GM12891 (cell line): ENCODE results near the gene TSSK6. TPM values are rescaled to one million over a fixed set of nuclear protein-coding genes. Genes with fewer than 3 reads are reported as not detected.

Experiments
- DNase-seq: peaks from one replicate; pipeline ENCODE4 v3.0.0; 2011; ENCODE audit warnings: low spot score; ENCODE audit not compliant: insufficient read length
- FAIRE-seq: peaks from 2 replicates; lab custom pipeline; 2011; peaks lifted over from hg19 to GRCh38; lab: Jason Lieb, UNC
- PAX5 ChIP-seq: IDR thresholded peaks from 2 replicates; pipeline ENCODE4 v1.6.1; 2011; ENCODE audit warnings: low read length, moderate library complexity, mild to moderate bottlenecking; ENCODE audit not compliant: insufficient read depth, severe bottlenecking
- POLR2A ChIP-seq: IDR thresholded peaks from 2 replicates; pipeline ENCODE4 v1.6.1; 2011; ENCODE audit warnings: low read depth, low read length, control low read depth
- POLR2AphosphoS5 ChIP-seq: IDR thresholded peaks from 2 replicates; pipeline ENCODE4 v1.6.1; 2011; ENCODE audit warnings: low read depth, low read length, control low read depth
- POU2F2 ChIP-seq: IDR thresholded peaks from 2 replicates; pipeline ENCODE4 v1.6.1; 2011; ENCODE audit warnings: low read depth, mild to moderate bottlenecking, control low read depth, low read length, moderate library complexity
- SPI1 ChIP-seq: IDR thresholded peaks from 2 replicates; pipeline ENCODE4 v1.6.1; 2011; ENCODE audit warnings: low read depth, low read length, control low read depth
- TAF1 ChIP-seq: IDR thresholded peaks from 2 replicates; pipeline ENCODE4 v1.6.1; 2011; ENCODE audit warnings: low read depth, low read length, control low read depth
- polyA plus RNA-seq: library from polyadenylated mRNA; unstranded; fragments of >200 nt; gene quantifications from one replicate; pipeline ENCODE4 v1.2.1, GENCODE V29; 2012; ENCODE audit warnings: low read depth, missing spikeins, inconsistent platforms; ENCODE audit not compliant: missing spikeins

TSSK6 gene
- 1.2 TPM for polyA plus RNA-seq

DNA sequence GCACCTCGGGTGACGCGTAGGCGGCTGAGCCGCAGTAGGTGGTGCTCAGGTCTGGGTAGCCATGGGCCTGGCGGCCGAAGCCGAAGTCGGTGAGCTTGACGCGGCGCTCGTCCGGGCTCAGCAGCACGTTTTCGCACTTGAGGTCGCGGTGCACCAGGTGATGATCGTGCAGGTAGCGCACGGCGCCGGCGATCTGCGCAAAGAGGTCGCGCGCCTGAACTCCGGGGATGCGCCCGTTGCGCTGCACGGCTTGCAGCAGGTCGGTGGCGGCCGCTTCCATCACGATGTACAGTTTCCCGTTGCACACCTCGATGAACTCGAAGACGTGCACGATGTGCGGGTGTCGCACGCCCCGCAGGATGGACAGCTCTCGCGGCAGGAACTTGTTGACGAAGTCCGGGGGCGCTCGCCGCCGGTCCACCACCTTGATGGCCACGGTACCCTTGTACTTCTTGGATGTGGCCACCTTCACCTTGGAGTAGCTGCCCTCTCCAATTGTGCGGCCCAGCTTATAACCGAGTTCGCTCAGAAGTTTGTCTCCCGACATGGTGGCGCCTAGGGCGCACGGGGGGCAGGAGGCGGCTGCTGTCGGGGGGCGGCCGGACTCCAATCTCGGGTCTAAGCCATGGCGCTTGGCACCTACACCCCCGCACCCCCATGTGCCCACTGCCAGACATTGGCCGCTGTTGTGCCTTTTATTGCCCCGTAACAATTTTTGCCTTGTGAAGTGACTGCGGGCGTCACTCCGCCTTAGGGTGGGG, at the start of gene TSSK6:
Gene TSSK6 (minus strand): TSS at position 668 of the 761 bp plus-strand sequence. CDS start 121 bp downstream, at position 547.
- no peak for TF ChIP-seq POLR2AphosphoS5
- no peak for TF ChIP-seq POLR2A
- TF ChIP-seq PAX5: no peak
- TF ChIP-seq SPI1: no peak
- TF ChIP-seq TAF1: no peak
- FAIRE-seq: peak; percentile 76
- no peak for DNase-seq

DNA sequence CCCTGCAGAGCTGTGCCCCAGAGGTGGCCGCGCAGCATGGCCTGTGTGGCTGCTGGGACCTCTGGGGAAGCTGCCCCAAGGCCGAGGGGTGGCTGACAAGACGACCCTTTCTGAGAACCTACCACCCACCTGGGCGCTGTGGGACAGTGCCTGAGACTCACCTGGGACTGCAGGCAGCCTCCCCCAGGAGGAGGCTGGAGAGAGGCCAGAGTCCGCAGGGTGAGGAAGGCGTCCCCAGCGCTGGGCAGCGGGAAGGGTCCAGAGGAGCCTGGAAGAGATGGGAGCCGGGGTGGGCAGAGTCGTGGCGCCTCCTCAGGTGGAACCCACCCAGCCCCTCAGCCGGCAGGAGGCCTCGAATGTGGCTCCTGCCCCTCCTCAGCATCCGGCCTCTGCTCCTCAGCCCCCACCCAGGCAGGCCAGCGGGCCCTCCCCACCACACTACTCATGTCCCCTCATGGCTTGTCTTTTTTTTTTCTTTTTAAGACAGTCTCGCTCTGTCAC, 48.0 kb upstream of the TSSK6 start:
- FAIRE-seq (no peak), DNase-seq (no peak)
- TF ChIP-seq POLR2A: no peak

DNA sequence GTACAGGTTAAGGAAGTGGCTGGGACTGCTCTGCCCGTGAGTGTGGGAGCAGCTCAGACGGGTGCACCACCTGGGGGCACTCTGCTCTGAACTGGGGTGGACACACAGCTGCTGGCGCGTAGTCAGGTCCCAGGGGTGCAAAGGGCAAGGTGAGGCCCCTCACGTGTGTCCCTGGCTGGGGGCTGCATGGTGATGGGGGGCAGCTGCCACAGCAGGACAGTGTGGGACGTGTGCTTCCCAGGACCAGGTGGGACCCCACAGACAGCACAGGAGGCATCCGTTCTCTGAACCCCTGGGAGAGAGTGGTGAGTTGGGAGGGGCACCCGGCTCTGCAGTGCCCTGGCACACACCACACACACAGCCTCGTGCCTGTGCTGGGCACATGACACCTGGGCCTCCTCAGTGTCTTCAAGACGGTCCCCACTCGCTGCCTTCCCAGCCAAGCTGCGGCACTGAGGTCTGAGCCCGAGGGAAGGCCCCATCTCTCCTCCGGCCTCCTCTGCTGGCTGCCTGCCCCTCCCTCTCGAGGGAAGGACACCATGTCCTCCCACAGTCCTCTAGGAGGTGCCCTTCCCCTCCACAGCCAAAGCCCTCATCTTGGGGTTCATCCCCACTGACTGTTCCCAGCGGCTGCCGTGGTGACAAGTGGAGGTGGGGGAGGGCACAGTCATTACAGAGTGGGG, 47.5 kb upstream of the TSSK6 start:
- FAIRE-seq: no peak
- TF ChIP-seq POLR2A: no peak
- no peak for TF ChIP-seq PAX5
- TF ChIP-seq POLR2AphosphoS5: no peak
- TF ChIP-seq SPI1: no peak
- no peak for TF ChIP-seq POU2F2
- no peak for TF ChIP-seq TAF1
- DNase-seq: no peak

DNA sequence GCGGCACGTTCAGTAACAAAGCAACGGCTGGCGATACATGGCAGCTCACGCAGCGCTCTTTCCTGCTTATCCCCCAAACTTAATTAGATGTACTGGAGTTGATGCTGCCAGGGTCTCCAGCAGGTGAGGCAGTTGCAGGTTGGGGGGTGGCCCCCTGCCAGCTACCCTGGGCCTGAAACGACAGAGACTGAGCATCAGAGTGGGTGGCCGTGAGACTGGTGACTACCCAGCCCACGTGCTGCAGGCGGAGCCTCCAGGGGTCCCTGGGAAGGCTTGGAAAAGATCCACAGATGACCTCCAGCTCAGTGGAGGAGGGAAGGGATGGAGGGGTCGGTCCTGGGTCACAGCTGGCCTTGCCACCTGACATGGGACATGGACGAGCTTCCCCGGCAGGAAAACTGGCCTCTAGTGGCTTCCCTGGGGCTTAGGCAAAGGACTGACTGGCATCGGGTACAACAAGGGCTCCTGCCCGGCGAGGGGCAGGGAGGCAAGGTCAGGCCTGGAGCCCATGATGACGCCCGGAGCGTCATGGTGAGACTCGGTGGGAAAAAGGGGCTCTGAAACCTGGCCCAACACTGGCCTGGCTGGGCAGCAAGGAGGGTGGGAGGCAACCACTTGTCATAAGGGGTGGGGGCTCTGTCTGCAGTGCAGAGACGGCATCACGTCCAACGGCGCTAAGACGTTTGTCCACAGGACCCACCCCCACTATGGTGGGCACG, 46.8 kb upstream of the TSSK6 start:
- no peak for DNase-seq
- TF ChIP-seq POLR2A: no peak
- TF ChIP-seq SPI1: no peak
- no peak for TF ChIP-seq PAX5
- TF ChIP-seq POLR2AphosphoS5: no peak
- TF ChIP-seq POU2F2: no peak
- TF ChIP-seq TAF1: no peak
- no peak for FAIRE-seq

DNA sequence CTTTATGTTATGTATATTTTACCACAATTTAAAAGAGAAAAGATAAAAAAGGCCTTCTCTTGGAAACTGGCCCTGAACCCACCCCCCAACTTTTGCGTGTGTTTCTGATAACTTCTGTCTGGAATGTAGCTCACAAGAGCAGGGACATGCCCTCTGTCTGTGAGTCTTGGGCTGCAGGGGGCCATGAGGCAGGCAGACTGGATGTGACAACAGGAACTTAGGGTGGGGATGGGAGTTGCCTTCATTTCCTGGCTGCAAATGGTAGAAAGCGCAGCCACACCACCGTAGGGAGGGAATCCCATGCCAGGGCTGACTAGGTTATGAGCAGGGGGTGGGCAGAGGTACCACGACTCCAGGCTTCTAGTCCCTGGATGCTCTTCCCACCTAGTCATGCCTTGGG, 44.6 kb upstream of the TSSK6 start:
- FAIRE-seq: no peak

DNA sequence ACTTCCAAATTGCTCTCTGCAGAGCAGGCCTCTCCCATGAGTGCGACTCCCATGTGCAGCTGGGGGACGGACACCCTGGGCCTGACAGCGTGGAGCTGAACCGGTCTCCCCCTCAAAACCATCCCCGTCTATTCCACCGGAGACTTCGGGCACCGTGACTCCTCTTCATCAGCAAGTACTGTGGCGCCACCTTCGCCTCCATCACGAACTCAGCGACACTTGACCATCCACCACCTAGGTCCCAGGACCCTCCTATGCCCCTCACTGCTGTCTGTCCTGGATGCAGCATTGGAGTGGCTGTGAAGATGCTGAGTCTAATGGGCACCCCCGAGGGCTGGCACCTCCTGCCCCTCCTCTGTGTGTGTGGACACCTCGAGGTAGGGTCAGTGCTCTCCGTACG, 43.3 kb upstream of the TSSK6 start:
- DNase-seq: no peak
- TF ChIP-seq SPI1 (no peak), POLR2A (no peak), POLR2AphosphoS5 (no peak), PAX5 (no peak), POU2F2 (no peak), TAF1 (no peak)
- FAIRE-seq: no peak

More for the DNA sequence above, 44.6 kb upstream of the TSSK6 start:
- TF ChIP-seq POU2F2: no peak
- TF ChIP-seq TAF1: no peak
- no peak for TF ChIP-seq PAX5
- no peak for TF ChIP-seq POLR2A
- TF ChIP-seq POLR2AphosphoS5: no peak
- TF ChIP-seq SPI1: no peak
- no peak for DNase-seq

DNA sequence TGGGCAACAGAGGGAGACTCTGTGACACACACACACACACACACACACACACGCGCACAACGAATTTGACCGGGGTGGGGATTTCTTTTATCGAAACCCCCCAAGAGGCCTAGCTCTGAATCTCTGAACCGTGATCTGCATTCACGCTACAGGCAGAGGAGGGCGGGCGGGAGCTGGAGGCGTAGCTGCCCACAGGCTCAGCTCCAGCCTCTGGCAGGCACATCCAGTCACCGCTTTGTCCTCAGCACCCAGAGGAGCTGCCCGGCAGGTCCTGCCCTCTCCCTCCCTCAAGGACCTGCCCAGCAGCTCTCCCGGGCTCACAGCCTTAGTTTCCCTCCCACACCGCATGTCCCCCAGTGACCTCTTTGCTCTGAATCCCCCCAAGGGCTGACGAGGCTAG, 42.7 kb upstream of the TSSK6 start:
- FAIRE-seq: no peak
- no peak for DNase-seq
- TF ChIP-seq PAX5 (no peak), POLR2AphosphoS5 (no peak), POLR2A (no peak), SPI1 (no peak), TAF1 (no peak), POU2F2 (no peak)

DNA sequence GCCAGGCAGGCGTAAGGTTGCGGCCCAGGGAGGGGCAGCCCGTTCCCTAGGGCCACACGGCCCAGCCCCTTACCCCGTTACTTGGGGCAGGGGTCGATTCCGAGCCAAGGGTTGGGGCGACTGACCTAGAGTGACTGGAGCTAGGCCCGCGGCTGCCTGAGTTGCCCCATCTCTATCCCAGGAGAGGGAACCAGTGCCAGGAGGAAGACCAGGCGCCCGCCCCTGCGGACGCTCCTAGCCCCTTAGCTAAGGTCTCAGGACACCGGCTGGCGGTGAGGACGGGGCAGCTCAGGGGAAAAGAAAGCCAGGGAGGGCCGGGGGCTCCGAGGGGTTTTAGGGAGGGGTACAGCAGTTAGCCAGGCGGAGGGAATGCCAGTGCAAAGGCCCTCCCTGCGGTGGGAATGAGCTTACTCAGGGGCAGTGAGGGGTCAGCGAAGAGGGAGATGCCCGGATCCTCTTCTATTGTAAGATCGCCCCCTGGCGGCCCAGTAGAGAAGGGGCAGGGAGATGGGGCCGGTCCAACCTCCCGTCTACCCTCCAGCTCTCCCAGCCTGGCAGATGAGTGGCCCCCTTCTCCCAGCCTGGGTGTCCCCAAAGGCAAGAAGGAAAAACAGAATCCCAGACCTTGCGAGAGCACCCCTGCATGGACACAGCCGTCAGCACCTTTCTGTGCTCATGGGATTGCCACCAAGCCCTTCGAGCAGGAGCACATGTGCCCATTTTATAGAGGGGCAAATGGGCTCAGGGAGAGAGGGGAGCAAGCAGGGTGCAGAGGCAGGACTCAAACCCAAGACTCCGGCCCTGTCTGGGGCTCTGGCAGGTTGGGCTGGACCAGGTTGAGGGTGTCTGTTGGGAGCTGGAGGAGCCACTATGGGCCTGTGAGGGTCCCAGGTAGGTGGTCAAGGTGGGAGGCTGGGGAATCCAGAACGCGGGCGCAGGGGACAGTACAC, 39.0 kb upstream of the TSSK6 start:
- DNase-seq (peak; percentile 79), FAIRE-seq (no peak)
- TF ChIP-seq POU2F2 (no peak), PAX5 (no peak), POLR2A (no peak), SPI1 (no peak)
